Mucosa of rectum (tissue), 2 donors: ENCODE measurements around the gene KIAA1671.

Source experiments
- H3K27ac ChIP-seq, 2 donors: one replicate each; pipeline ENCODE4 v1.7.0; 2013; ENCODE audit warnings: inconsistent platforms in 2 of 2, low read depth in 2 of 2, low read length in 2 of 2
- H3K27me3 ChIP-seq, 2 donors: one replicate each; pipeline ENCODE4 v1.7.0; 2013; ENCODE audit warnings: low read length in 2 of 2; ENCODE audit not compliant: control insufficient read depth in 2 of 2, insufficient read depth in 2 of 2
- H3K36me3 ChIP-seq, 2 donors: one replicate each; pipeline ENCODE4 v1.7.0; 2013; ENCODE audit warnings: low read length in 2 of 2; ENCODE audit not compliant: control insufficient read depth in 2 of 2, insufficient read depth in 2 of 2
- H3K4me1 ChIP-seq, 2 donors: one replicate each; pipeline ENCODE4 v1.7.0; 2013; ENCODE audit warnings: low read length in 2 of 2, mild to moderate bottlenecking in 1 of 2; ENCODE audit not compliant: control insufficient read depth in 2 of 2, insufficient read depth in 2 of 2
- H3K4me3 ChIP-seq, 2 donors: one replicate each; pipeline ENCODE4 v1.7.0; 2013; ENCODE audit warnings: low read length in 2 of 2
- H3K9ac ChIP-seq, 2 donors: one replicate each; pipeline ENCODE4 v1.7.0; 2013; ENCODE audit warnings: low read length in 2 of 2, low read depth in 1 of 2, mild to moderate bottlenecking in 1 of 2
- H3K9me3 ChIP-seq, 2 donors: one replicate each; pipeline ENCODE4 v1.7.0; 2013; ENCODE audit warnings: low read length in 2 of 2; ENCODE audit not compliant: control insufficient read depth in 2 of 2
- donor health status: healthy.
- donor health status: Normal muscosa, but diverticular disease.

The KIAA1671 gene

GRCh38 chr22:25021976-25022711 is 69.6 kb downstream of the KIAA1671 start:
- no peaks in the 10 kb centered on the region for H3K27me3 ChIP-seq
- no peak overlapping the region for H3K27ac ChIP-seq
- H3K9me3 ChIP-seq, result no peaks in the 10 kb centered on the region
- no peak overlapping the region for H3K4me3 ChIP-seq
- H3K4me1 ChIP-seq, result peaks cover 8 to 27% of the 10 kb centered on the region in 2 donors
- H3K9ac ChIP-seq, result no peak overlapping the region
- no peaks in the 10 kb centered on the region for H3K36me3 ChIP-seq

GRCh38 chr22:25023879-25024278 is 71.4 kb downstream of the KIAA1671 start:
- Histone ChIP-seq H3K9me3 (no peaks in the 10 kb centered on the region), H3K4me3 (no peak overlapping the region), H3K36me3 (no peaks in the 10 kb centered on the region), H3K9ac (no peak overlapping the region), H3K4me1 (peaks cover 13 to 44% of the 10 kb centered on the region in 2 donors), H3K27me3 (no peaks in the 10 kb centered on the region), H3K27ac (no peak overlapping the region)

GRCh38 chr22:25024895-25025294 is 72.4 kb downstream of the KIAA1671 start:
- Histone ChIP-seq H3K4me3 (no peak overlapping the region), H3K36me3 (peaks cover 3 to 6% of the 10 kb centered on the region in 2 donors), H3K27ac (peak overlapping the region; percentile 8 to 91), H3K27me3 (no peaks in the 10 kb centered on the region), H3K4me1 (peaks cover 13 to 44% of the 10 kb centered on the region in 2 donors), H3K9me3 (no peaks in the 10 kb centered on the region), H3K9ac (no peak overlapping the region)

GRCh38 chr22:25025491-25026400 is 73.2 kb downstream of the KIAA1671 start:
- Histone ChIP-seq H3K9ac (peak overlapping the region; percentile 38 to 59), H3K4me1 (peaks cover 13 to 44% of the 10 kb centered on the region in 2 donors), H3K27me3 (no peaks in the 10 kb centered on the region), H3K27ac (peak overlapping the region; percentile 89 to 91), H3K36me3 (peaks cover 3 to 7% of the 10 kb centered on the region in 2 donors), H3K9me3 (no peaks in the 10 kb centered on the region), H3K4me3 (no peak overlapping the region)

- Histone ChIP-seq H3K4me3 (peak overlapping the region; percentile 31 to 46), H3K27me3 (no peaks in the 10 kb centered on the region), H3K9me3 (no peaks in the 10 kb centered on the region), H3K36me3 (peaks cover 3 to 7% of the 10 kb centered on the region in 2 donors), H3K4me1 (peaks cover 16 to 52% of the 10 kb centered on the region in 2 donors), H3K27ac (peak overlapping the region; percentile 89 to 91), H3K9ac (peak overlapping the region; percentile 48 to 60)
Measured at GRCh38 chr22:25027043-25027906, 74.8 kb downstream of the KIAA1671 start.

- H3K4me3 ChIP-seq, result no peak overlapping the region
- peak overlapping the region in 1 of 2 donors; percentile 60 for H3K9ac ChIP-seq
- H3K27ac ChIP-seq, result peak overlapping the region; percentile 89 to 91
- H3K4me1 ChIP-seq, result peaks cover 16 to 53% of the 10 kb centered on the region in 2 donors
- no peaks in the 10 kb centered on the region for H3K9me3 ChIP-seq
- H3K36me3 ChIP-seq, result peaks cover 3 to 7% of the 10 kb centered on the region in 2 donors
- H3K27me3 ChIP-seq, result no peaks in the 10 kb centered on the region
Measured at GRCh38 chr22:25027959-25028840, 75.7 kb downstream of the KIAA1671 start.

- Histone ChIP-seq H3K4me1 (peaks cover 16 to 53% of the 10 kb centered on the region in 2 donors), H3K27ac (peak overlapping the region; percentile 45 to 52), H3K9ac (peak overlapping the region in 1 of 2 donors; percentile 31), H3K36me3 (peaks cover 3 to 7% of the 10 kb centered on the region in 2 donors), H3K9me3 (no peaks in the 10 kb centered on the region), H3K27me3 (no peaks in the 10 kb centered on the region), H3K4me3 (no peak overlapping the region)
Measured at GRCh38 chr22:25028841-25029141, 76.3 kb downstream of the KIAA1671 start.

GRCh38 chr22:25029181-25029580 is 76.7 kb downstream of the KIAA1671 start:
- H3K27ac ChIP-seq, result no peak overlapping the region
- H3K4me3 ChIP-seq, result no peak overlapping the region
- H3K4me1 ChIP-seq, result peaks cover 16 to 51% of the 10 kb centered on the region in 2 donors
- H3K9me3 ChIP-seq, result no peaks in the 10 kb centered on the region
- no peaks in the 10 kb centered on the region for H3K27me3 ChIP-seq
- no peak overlapping the region for H3K9ac ChIP-seq
- H3K36me3 ChIP-seq, result peaks cover 3 to 7% of the 10 kb centered on the region in 2 donors

- Histone ChIP-seq H3K9me3 (no peaks in the 10 kb centered on the region), H3K4me1 (peaks cover 21 to 44% of the 10 kb centered on the region in 2 donors), H3K4me3 (no peak overlapping the region), H3K36me3 (peaks cover 3 to 7% of the 10 kb centered on the region in 2 donors), H3K9ac (no peak overlapping the region), H3K27me3 (no peaks in the 10 kb centered on the region), H3K27ac (no peak overlapping the region)
Measured at GRCh38 chr22:25030636-25031035, 78.1 kb downstream of the KIAA1671 start.
